Medulla oblongata (tissue), 1 donor: Measurements from ENCODE around the gene PHC2.

Experiments
- DNase-seq: peaks from one replicate; pipeline ENCODE4 v3.0.0-alpha.2; 2015; ENCODE audit errors: extremely low spot score

Gene PHC2

DNA sequence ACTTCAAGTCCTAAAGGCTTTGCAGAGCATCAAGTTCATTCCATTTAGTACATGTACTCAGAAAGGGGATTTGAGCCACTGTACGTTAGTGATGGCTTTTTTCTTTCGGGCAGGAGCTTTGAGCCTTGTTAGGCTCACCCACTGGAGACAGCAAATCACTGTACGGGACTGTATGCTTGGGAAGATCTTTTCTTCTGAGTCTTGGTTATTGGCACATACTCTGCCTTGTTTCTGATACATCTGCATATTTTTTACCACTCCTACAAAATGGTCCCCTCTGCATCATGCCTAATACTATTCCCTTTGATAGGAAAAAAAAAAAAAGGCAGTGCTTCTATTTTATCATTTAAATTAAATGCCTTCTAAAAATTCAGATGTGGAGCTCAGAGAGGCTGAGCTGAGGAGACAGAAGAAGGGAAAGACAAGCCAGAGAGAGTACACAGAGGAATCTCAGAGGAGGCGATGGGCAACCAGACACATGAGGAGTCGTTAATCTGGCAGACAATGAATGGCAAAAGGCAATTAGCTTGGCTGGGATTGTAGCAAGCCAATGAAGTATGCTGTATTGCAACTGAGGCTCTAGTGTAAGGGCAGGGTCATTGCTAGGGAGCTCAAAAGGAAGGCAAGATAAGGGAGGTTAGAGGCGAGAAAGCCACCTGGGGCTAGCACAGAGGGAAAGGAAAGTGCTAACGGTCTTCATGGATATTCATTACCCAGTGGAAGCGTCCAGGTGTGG, 39.4 kb downstream of the PHC2 start:
- DNase-seq: peak; percentile 52

DNA sequence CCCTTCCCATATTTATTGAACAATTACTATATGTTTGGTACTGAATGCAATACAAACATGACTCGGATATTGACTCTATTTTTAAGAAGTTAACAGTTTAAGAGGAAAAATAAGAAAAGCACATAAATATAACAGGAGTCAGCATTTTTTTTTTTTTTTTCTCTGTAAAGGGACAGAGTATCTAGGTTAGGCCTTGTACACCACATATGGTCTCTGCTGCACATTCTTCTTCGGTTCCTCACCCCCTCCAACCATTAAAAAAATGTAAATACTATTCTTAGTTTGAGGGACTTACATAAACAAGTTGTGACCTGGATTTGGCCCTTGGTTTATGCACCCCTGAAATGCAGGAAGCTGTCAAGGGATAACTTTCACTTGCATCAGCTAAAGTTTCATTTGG, 40.4 kb downstream of the PHC2 start:
- DNase-seq: no peak

DNA sequence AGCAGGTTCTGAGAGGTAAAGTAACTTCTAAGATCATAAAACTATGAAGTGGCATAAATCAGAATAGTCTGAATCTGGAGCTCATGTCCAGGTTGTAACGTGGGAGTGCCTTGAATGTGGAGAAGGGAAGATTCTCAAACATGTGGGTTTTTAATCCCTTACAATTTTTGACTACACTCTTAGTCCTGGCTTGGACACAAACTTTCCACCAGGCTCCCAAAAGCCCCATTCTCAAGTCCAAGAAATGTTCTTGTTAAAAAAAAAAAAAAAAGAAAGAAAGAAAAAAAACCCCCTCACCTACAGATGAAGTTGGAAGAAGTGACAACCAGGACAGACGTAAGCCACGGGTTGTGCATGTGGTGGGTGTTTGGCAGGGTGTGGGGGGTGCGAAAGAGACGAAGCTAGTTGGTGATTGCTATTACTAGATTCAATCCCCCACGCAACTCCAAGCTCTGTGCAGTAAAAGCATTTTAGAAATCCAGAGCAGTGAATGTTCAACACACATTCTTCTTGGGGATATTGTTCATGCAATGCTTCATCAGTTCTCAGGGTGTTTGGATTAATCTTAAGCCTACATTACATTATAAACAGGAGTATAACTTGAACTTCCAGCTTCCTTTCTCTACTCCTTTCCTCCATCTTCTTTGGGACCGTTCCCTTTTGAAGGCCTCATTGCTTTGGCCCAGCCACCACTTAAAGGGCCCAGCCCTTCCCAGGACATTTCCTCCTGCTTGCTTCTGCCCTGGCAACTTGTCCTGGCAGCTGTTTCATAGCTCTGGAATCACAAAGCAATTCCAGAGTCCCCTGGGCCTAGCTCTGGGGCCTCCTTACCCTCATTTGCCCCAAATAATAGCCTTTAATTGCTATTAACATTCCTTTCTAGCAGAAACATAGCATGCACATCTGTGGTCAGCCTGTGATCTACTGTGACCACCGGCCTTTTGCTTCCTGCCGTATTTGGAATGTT, 41.8 kb downstream of the PHC2 start:
- DNase-seq: no peak

DNA sequence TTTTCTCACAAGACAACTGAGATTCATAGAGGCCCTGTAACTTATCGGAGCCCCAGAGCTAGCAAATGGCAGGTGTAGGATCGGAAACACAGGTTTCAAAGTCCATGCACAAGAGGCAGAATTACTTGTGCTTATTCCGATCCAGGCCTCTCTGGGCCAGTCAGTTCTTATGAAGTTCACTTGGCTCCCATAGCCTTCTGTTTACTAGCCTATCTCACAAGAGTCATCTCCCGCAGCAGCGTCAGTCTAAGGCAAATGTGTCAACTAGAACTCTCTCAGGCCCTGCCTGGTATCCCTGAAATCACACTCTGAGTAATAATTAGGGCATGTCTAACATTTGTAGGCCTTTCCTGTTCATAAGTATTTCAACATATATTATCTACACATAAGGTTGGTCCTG, 43.3 kb downstream of the PHC2 start:
- DNase-seq: no peak

DNA sequence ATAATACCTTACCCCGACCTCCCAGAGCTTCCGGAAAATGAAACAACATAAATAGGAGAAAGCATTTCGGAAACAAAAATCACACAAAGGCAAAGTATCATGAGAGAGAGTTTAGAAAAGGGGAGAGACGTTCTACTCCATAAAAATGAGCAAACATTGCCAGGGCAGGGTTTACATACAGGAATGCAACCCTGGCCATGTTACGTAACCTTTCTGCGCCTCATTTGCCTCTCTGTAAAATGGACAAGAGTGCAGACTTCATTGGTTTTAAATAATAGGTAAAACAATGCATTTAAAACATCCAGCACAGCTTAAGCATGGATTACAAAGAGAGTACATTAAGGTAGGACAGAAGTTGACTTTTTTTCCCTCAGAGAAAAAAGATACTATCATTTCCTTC, 45.6 kb downstream of the PHC2 start:
- DNase-seq: no peak

DNA sequence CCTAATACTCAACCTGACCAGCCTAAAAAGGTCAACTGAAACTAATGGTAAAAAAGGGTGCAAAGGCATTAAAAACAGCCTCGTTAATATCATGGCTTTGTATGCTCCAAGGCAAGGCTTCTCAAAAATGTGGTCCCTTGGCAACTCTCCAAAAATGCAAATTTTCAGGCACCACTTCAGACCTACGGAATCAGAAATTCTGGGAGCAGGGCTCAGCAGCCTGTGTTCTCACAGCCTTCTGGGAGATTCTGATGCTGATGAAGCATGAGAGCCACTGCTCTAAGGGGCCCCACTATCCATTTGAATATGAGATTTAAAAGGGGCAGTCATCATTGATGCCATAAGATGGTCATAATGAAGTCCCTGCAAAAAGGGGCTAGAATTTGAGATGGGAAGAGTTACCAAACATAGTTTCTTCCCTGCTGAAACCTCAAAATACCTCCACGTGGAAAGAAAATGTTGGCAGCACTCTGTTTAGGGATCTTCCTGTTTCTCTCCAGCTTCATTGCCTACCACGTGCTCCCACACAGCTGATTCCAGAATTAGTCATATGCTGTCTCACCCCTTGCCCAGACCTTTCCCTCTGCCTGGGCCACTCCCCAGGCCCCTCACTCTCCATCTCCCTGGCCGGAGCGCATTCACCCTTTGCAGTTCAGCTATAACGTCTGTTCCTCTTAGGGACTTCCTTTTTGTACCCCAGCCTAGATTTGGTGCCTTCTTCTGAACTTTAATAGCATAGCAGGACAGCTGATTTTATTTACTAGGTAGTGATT, 46.7 kb downstream of the PHC2 start:
- DNase-seq: no peak

DNA sequence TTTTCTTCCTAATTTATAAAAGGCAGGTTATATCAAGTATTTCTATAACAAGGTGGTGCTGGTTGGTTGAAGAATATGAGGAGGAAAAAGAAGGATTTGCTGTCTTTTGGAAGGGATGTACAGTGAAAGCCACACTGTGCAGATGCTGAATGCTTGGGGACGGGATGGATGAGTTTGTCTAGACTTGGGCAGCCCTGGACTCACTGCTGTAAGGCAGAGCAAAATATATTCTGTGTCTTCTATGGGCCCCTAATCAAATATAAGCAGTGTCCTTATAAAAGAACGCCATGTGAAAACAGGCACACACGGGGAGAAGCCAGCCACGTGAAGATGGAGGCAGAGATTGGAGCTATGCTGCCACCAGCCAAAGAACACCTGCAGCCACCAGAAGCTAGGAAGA, 47.4 kb downstream of the PHC2 start:
- DNase-seq: no peak

DNA sequence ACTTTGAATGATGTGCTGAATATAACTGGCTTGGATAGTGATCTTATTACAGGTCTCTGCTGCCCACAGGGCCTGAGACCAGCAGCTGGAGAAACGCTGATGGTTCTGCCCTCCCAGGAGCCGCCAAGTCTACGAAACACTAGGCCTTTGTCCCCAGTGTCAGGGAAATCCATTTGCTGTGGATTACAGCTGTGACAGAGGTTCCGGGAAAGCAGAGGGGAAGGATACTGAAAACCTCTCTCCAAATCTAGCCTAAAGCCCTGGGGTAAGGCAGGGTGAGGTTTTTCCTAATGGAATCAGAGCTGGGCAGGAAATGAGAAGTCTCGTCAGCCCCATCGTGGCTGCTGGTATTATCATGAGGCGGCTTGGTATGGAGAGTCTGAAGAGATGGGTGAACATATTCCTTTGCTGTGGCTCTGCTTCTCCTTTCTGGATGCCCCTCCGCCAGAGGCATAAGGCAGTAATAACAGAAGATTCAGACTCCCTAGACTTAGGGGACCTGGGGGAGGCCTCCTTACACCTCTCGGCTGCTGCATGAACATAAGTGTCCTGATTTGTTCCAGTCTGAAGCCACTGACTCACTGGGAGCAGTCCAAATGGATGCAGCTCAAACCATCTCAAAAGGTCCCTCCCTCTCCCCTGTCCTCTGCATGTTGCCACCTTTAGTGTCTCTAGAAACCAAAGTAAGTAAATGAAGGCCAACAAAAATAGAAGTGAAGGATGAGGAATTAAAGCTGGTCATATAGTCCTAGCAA, 48.1 kb downstream of the PHC2 start:
- peak; percentile 91 for DNase-seq

DNA sequence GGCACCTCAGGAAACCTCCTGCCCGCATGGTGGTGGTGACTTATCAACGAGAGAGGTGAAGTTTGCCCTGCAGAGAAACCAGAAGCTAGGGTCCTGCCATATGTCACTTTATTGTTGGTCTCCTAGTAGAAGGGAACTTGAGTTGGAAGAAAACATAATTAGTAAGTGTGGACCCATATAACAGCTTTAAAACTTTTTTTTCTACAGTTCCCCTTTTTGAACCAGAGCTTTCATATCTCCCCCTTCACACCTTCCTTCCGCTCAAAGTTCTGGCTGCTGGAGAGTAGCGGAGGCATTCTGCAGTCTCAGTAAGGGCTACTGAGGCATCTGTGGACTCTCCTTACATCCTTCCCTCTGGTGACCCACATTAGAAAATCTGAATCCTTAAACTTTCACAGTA, 48.9 kb downstream of the PHC2 start:
- no peak for DNase-seq

DNA sequence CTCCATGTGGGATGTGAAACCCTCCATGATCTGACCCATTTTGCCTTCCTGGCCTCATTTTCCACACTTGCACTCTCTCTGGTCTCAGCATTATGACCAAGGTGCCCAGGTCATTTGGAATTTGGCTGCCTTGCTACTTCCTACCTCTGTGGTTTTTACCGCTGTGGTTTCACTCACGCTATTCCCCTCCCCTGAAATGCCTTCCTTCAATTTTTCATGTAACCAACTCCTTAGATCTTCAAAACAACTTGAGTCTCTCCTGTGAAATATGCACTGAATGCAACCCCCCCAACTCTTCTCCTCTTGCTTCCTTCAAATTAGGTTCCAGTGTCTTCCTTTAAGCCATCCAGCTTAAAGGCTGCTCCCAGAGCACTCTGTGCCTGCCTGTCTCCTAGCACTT, 50.1 kb downstream of the PHC2 start:
- DNase-seq: no peak

DNA sequence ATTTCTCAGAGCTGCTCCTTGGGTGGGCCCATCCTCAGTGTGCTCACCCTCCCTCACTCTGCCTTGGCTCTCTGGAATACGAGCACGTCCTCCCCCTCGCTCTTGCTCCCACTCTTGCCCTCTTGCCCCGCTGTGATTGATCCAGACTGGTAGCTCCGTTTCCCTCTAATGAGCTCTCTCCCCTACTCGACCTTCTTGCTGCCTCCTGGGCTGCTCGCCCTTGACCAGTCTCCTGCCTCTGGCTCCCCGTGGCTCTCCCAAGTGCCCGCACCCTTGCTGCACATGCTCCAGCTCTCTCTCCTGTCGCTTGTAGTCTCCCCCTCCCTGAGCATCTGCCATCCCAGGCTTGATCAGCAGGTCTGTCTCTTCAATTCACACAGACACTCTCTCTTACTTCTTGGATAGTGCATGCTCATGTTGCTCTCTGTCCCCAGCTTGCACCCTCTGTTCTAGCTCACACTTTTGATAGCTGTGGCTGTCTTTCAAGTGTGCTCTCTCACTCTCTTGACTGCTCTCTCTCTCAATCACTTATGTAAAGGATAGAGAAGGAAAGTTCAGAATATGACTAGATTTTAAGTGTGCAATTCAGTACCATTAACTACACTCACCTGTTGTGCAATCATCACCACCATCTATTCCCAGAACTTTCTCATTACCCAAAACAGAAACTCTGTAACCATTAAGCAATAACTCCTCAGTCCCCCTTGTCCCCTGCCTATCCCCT, 51.1 kb downstream of the PHC2 start:
- no peak for DNase-seq

DNA sequence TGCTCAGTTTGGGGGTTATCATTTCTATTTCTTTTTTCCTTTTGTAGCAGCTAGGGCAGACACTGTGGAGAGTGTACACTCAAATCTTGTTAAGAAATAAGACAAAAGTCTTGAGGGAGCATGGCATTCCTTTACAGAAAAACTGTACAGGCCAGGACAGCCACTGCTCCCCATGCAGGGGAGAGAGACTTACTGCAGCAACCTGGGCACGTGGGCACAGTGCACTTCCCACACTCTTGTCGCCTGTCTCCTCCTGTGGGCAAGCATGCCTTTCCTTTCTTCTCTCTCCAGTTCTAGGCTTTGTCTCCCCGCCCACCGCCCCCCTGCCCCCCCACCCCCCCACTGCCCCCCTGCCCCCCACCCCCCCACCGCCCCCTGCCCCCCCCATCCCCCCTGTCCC, 51.9 kb downstream of the PHC2 start:
- DNase-seq: no peak

DNA sequence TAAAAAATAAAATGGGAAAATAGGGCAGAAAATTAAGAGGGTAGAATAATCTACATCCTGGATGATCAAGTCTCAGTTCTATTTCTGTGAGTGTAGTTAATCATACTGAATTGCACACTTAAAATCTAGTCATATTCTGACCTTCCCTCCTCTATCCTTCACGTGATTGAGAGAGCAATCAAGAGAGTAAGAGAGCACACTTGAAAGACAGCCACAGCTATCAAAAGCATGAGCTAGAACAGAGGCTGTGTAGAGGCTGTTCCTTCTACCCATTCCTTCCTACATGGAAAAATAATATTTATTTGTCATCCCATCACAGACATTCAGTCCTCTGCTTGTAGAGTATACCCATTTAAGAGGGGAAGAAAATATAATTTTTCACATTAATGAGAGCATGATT, 52.4 kb downstream of the PHC2 start:
- no peak for DNase-seq

DNA sequence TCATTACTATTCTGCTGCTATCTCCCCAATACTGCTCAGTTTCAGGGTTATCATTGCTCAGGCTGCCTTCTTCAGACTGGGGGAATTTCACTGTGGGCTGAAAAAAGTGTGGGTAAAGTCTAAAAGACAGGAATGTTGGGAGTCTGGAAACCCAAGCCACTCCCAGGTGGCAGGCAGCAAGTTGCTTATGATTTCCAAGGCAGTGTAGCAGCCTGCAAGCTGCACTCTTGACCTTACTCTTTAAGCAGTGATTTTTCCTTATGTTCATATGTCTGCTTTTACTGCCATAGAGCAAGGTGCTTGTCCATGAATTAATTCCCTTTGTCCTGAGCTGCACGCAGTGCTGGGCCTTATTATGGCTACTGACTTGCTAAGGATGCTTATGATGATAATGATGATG, 53.1 kb downstream of the PHC2 start:
- no peak for DNase-seq

DNA sequence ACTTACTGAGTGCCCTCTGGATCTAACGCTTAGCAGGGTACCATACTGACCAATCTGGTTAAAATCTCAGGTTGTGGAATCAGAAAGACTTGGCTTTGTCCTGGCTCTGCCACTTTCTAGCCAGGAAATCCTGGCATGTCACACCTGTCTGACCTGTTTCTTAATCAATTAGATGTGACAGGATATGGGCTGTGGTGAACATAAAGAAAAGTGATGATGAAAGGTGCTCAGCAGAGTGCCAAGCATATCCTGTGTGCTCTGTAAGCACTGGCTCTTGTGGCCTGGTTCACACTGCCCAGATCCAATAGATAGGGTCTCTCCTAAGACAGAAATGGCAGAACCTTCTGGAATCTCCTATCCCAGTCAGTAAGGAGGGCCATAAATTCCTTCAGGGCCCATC, 53.9 kb downstream of the PHC2 start:
- DNase-seq: no peak

DNA sequence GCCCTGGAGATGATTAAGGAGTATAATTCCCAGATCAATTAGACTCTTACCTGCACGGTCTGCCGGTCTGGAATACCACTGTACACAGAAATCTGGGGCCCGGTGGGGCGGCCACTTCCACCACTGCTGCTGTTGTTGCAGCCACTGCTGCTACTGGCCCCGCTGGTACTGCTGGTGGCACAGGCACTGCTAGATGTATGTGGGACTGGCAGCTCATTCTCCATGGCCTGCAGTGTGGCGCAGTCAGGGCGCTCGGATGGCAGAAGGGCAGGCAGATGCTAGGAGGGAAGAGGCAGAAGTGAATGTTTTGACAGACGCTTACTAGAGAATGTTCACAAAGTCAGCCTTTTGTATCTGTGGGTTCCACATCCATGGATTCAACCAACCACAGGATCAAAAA, 55.6 kb downstream of the PHC2 start:
- no peak for DNase-seq

DNA sequence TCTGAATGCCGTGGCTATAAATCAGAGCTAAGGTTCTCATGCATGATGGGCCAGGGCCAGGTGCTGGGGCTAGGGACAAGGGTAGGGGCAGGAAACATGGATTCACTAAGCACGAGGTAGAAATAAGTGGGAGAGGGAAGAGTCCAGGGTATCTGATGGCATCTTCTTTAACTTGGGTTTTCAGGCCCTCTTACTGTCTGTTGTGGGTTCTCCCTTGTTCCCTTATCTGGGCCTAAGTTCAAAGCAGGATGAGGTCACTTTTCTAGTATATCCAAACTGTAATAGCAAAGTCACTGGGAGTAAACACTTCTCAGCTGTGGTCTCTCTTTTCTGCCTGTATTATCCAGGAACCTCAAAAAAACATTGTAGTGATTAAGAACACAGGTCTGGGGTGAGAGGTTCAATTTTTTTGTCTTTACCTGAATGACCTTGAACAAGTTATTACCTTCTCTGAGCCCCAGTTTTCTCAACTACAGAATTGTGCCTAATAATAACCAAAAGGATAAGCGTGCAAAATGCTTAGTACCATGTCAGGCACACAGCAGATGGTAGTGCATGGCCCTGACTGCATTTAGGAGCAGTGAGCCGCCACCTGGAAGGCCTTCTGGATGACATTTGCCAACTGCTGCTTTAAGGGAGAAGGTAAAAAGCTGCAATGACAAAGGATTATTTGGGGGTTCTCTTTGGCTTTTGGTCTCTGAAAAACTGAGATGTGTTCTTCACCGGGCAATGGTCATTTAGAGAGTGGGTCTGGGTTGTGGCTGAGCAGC, 56.4 kb downstream of the PHC2 start:
- DNase-seq: no peak

DNA sequence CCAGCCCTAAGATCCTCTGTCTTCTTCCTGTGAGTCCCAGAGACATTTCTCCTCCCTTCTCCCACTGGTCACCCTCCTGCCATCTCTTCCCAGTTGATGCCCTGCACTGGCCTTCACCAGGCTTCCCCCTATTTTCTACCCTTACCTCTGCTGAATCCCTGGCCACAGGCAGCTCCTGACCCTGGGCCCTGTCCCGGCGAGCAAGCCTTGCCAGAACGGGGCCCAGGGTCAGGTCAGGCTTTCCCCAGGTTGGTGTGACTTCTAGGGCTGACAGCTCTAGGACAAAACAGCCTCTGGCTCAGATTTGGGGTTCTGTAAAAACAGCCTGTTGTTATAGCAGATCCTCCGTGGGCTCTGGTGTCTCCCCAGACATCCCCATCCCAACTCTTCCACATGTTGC, 57.3 kb downstream of the PHC2 start:
- DNase-seq: no peak

DNA sequence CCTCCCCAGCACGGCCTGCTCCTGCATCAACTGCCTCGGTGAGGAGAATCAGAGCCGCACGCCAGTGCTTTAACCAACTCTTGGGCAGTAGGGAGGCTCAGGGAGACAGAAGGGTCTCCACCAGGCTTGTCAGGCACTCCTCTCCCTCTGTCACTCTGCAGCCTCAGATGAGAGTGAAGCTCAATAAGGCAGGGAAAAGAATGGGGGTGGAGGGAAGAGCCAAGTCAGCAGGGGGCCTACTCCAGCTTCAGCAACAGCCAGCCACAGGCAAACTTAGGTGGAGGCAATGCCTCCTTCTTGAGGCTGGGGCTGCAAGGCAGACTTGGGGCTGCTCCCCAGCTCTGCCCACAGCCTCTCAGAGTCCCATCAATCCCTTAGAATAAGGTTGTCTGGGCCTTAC, 58.2 kb downstream of the PHC2 start:
- no peak for DNase-seq

DNA sequence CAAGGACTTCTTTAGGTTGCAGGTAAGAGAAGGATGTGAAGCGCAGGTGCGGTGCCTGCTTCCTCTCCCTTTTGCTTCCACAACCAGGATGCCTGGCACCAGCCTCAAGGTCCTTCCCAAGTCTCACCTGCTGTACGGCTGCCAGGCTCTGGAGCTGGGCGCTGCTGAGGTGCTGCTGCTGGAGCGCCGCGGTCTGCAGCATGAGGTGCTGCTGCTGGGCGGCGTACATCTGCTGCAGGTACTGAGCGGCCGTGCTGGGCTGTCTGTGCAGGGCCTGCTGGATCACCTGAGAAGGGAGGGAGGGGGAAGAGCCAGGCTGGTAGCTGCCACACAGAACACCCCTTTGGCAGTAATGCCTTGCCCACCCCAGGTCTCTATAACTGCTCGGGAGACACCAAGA, 58.7 kb downstream of the PHC2 start:
- no peak for DNase-seq
